ENCODE measurements around the gene KIF1A. TPM values are rescaled to one million over a fixed set of nuclear protein-coding genes. Genes with fewer than 3 reads are reported as not detected.

Gene KIF1A
- total and polyA plus RNA-seq, 2 of the 13 experiments (the other 11 are each of a cell fraction or from before 2014, with no cell fraction given) = 0.01 TPM; not detected in 1

DNA sequence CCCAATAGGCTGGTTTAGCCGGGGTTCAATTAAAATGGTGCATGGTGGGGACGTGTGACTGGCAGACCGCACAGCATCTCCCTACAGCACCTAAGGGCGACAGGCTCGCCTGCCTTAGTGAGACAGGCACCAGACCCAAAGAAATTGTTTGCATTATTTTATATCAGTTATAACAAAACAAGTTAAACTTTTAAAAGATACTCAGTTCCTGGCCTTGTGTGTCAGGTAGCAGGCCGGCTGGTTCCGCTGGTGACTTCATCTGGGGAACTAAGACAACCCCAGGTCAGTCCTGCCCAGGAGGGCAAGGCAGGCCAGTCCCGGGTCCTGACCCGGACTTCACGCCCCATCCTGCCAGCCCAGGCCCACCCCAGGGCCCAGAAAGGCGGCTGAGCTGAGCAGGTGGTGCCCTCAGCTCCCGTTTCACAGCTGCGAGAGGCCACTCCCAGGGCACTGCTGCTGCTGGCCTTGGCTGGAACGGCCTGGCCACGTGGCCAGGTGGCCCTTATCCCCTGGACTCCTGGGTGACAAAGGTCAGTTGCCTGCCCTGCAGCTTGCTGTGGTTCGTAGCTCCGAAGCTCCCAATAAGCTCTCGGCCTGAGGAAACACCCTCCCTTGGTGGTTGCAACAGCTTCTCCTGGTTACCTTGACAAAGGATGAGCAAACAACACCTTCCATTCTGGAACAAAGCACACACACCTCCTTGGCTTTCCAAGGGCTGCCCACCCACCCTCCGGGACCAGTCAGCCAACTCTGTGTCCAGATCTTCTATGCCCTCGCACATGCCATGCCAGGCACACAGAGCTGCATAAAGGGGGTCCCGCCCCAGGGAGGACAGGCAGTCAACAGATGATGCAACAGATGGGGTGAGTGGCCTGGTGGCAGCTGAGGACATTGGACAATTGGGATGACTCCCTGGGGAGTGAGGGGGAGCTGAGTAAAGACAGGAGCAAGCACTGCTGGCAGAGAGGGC, 37.3 kb upstream of the KIF1A start (continued):
- no peak; the same call in 1 of the 2 replicates for TF ChIP-seq SSRP1 (CRISPR knock-in tag; IDR thresholded peaks at IDR 0.05)
- TF ChIP-seq JDP2 (CRISPR knock-in tag; IDR thresholded peaks at IDR 0.05; ENCODE audit: borderline replicate concordance) = peak; percentile 89; the same call in 1 of the 2 replicates
- TF ChIP-seq NR2F1 (CRISPR knock-in tag; IDR thresholded peaks at IDR 0.05) = peak; percentile 93 to 98
- TF ChIP-seq HIVEP1 (CRISPR knock-in tag; IDR thresholded peaks at IDR 0.05) = peak; percentile 99
- TF ChIP-seq, protein P1, sequence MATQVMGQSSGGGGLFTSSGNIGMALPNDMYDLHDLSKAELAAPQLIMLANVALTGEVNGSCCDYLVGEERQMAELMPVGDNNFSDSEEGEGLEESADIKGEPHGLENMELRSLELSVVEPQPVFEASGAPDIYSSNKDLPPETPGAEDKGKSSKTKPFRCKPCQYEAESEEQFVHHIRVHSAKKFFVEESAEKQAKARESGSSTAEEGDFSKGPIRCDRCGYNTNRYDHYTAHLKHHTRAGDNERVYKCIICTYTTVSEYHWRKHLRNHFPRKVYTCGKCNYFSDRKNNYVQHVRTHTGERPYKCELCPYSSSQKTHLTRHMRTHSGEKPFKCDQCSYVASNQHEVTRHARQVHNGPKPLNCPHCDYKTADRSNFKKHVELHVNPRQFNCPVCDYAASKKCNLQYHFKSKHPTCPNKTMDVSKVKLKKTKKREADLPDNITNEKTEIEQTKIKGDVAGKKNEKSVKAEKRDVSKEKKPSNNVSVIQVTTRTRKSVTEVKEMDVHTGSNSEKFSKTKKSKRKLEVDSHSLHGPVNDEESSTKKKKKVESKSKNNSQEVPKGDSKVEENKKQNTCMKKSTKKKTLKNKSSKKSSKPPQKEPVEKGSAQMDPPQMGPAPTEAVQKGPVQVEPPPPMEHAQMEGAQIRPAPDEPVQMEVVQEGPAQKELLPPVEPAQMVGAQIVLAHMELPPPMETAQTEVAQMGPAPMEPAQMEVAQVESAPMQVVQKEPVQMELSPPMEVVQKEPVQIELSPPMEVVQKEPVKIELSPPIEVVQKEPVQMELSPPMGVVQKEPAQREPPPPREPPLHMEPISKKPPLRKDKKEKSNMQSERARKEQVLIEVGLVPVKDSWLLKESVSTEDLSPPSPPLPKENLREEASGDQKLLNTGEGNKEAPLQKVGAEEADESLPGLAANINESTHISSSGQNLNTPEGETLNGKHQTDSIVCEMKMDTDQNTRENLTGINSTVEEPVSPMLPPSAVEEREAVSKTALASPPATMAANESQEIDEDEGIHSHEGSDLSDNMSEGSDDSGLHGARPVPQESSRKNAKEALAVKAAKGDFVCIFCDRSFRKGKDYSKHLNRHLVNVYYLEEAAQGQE (IDR thresholded peaks at IDR 0.05; ENCODE audit: borderline replicate concordance in 1 of 2, low read depth in 1 of 2, low read length in 2 of 2) = 0 out of 4 replicates have a peak, but pooled peaks of 1 of the 2 experiments have one; percentile 3
- TF ChIP-seq DNMT1 (CRISPR knock-in tag; IDR thresholded peaks at IDR 0.05) = 0 out of 2 replicates have a peak, but pooled peaks have one; percentile 88
- TF ChIP-seq ZNF143 (CRISPR knock-in tag; IDR thresholded peaks at IDR 0.05) = peak; percentile 71
- TF ChIP-seq NR3C1 (CRISPR knock-in tag; IDR thresholded peaks at IDR 0.05) = no peak
- TF ChIP-seq KDM5B (CRISPR knock-in tag; IDR thresholded peaks at IDR 0.05; ENCODE audit: borderline replicate concordance) = peak; percentile 100
- TF ChIP-seq, protein P2, sequence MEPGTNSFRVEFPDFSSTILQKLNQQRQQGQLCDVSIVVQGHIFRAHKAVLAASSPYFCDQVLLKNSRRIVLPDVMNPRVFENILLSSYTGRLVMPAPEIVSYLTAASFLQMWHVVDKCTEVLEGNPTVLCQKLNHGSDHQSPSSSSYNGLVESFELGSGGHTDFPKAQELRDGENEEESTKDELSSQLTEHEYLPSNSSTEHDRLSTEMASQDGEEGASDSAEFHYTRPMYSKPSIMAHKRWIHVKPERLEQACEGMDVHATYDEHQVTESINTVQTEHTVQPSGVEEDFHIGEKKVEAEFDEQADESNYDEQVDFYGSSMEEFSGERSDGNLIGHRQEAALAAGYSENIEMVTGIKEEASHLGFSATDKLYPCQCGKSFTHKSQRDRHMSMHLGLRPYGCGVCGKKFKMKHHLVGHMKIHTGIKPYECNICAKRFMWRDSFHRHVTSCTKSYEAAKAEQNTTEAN (CRISPR knock-in tag; conservative IDR thresholded peaks at IDR 0.05) = peak; percentile 95
- TF ChIP-seq FUBP1 (CRISPR knock-in tag; IDR thresholded peaks at IDR 0.05; ENCODE audit: borderline replicate concordance) = no peak; the same call in 1 of the 2 replicates
- peak; percentile 70; the same call in 1 of the 2 replicates for TF ChIP-seq SIX1 (CRISPR knock-in tag; IDR thresholded peaks at IDR 0.05; ENCODE audit: borderline replicate concordance)
- TF ChIP-seq ZNF570 (CRISPR knock-in tag; IDR thresholded peaks at IDR 0.05; ENCODE audit: borderline replicate concordance) = no peak
- no peak for TF ChIP-seq ZNF180 (CRISPR knock-in tag; IDR thresholded peaks at IDR 0.05; ENCODE audit: borderline replicate concordance, low read depth)
- peak; percentile 99 for TF ChIP-seq ZNF605 (CRISPR knock-in tag; IDR thresholded peaks at IDR 0.05)
- TF ChIP-seq KLF15 (CRISPR knock-in tag; IDR thresholded peaks at IDR 0.05; ENCODE audit: borderline replicate concordance) = peak; percentile 100
- TF ChIP-seq ZFP36L1 (CRISPR knock-in tag; IDR thresholded peaks at IDR 0.05) = peak; percentile 99
- peak; percentile 91 for TF ChIP-seq DRAP1 (CRISPR knock-in tag; IDR thresholded peaks at IDR 0.05)
- TF ChIP-seq EED (CRISPR knock-in tag; IDR thresholded peaks at IDR 0.05) = peak; percentile 91
- peak; percentile 92 for TF ChIP-seq FOXO1 (CRISPR knock-in tag; IDR thresholded peaks at IDR 0.05)
- TF ChIP-seq ZNF326 (CRISPR knock-in tag; IDR thresholded peaks at IDR 0.05; ENCODE audit: borderline replicate concordance) = no peak
